Measurements from ENCODE around the gene RPS24. TPM values are rescaled to one million over a fixed set of nuclear protein-coding genes. Genes with fewer than 3 reads are reported as not detected.
"Not testable (repeated sequence)": the region's sequence is repeated elsewhere in the genome, so short reads cannot be mapped to it uniquely, and the experiment has no call there.

The RPS24 gene
- total RNA-seq, 4 donors from 2014 or later, result 2,501 to 3,845 (median 3,318) TPM

- WGBS, 2 donors, result 82 to 89% methylated on average over 2 of the region's 2 CpGs
- intact Hi-C loops (cut with DNase I; ENCODE audit: low total_unique reads), result no loop called here
- no peak overlapping the region for H3K4me3 ChIP-seq (ENCODE audit: low read depth, poor library complexity, severe bottlenecking)
- no peak for TF ChIP-seq POLR2A (IDR thresholded peaks at IDR 0.05)
- TF ChIP-seq CTCF (IDR thresholded peaks at IDR 0.05), result no peak
- DNase-seq (ENCODE audit: low spot score in 2 of 2), result no peak
These were observed 29.6 kb downstream of the RPS24 start for GRCh38 chr10:78063236-78063635.

GRCh38 chr10:78064919-78065318 is 31.3 kb downstream of the RPS24 start:
- DNase-seq (ENCODE audit: low spot score in 2 of 2); intact Hi-C loops (cut with DNase I; ENCODE audit: low total_unique reads); H3K4me3 ChIP-seq (ENCODE audit: low read depth, poor library complexity, severe bottlenecking): not testable (repeated sequence)
- WGBS, 2 donors, result 63 to 100% methylated on average over 1 of the region's 2 CpGs

- no peak overlapping the region for H3K4me3 ChIP-seq (ENCODE audit: low read depth, poor library complexity, severe bottlenecking)
- no peak for DNase-seq (ENCODE audit: low spot score in 2 of 2)
- 63 to 67% methylated on average over 2 of the region's 2 CpGs for WGBS, 2 donors
- intact Hi-C loops (cut with DNase I; ENCODE audit: low total_unique reads), result no loop called here
- no peak for TF ChIP-seq CTCF (IDR thresholded peaks at IDR 0.05)
- no peak for TF ChIP-seq POLR2A (IDR thresholded peaks at IDR 0.05)
These were observed 31.9 kb downstream of the RPS24 start for GRCh38 chr10:78065611-78066010.

GRCh38 chr10:78066012-78066411 is 32.3 kb downstream of the RPS24 start:
- DNase-seq (ENCODE audit: low spot score in 2 of 2), result no peak
- TF ChIP-seq POLR2A (IDR thresholded peaks at IDR 0.05) (no peak), CTCF (IDR thresholded peaks at IDR 0.05) (no peak)
- H3K4me3 ChIP-seq (ENCODE audit: low read depth, poor library complexity, severe bottlenecking), result no peak overlapping the region
- intact Hi-C loops (cut with DNase I; ENCODE audit: low total_unique reads), result no loop called here
- 39 to 55% methylated on average over 5 of the region's 5 CpGs for WGBS, 2 donors

- intact Hi-C loops (cut with DNase I; ENCODE audit: low total_unique reads), result no loop called here
- H3K4me3 ChIP-seq (ENCODE audit: low read depth, poor library complexity, severe bottlenecking), result no peak overlapping the region
- DNase-seq (ENCODE audit: low spot score in 2 of 2), result no peak
- WGBS, 2 donors, result 87 to 90% methylated on average over 11 of the region's 11 CpGs
- no peak for TF ChIP-seq CTCF (IDR thresholded peaks at IDR 0.05)
- no peak for TF ChIP-seq POLR2A (IDR thresholded peaks at IDR 0.05)
These were observed 33.2 kb downstream of the RPS24 start for GRCh38 chr10:78066728-78067430.

GRCh38 chr10:78069151-78069550 is 35.5 kb downstream of the RPS24 start:
- intact Hi-C loops (cut with DNase I; ENCODE audit: low total_unique reads), result no loop called here
- no peak for TF ChIP-seq CTCF (IDR thresholded peaks at IDR 0.05)
- no peak for TF ChIP-seq POLR2A (IDR thresholded peaks at IDR 0.05)
- 95 to 96% methylated on average over 6 of the region's 6 CpGs for WGBS, 2 donors

GRCh38 chr10:78070064-78070463 is 36.4 kb downstream of the RPS24 start:
- WGBS, 2 donors, result 84 to 88% methylated on average over 12 of the region's 12 CpGs
- intact Hi-C loops (cut with DNase I; ENCODE audit: low total_unique reads); H3K4me3 ChIP-seq (ENCODE audit: low read depth, poor library complexity, severe bottlenecking); DNase-seq (ENCODE audit: low spot score in 2 of 2): not testable (repeated sequence)

More at GRCh38 chr10:78069151-78069550, 35.5 kb downstream of the RPS24 start:
- DNase-seq (ENCODE audit: low spot score in 2 of 2), result no peak
- H3K4me3 ChIP-seq (ENCODE audit: low read depth, poor library complexity, severe bottlenecking), result no peak overlapping the region
